SK-N-SH treated with all-trans-retinoic acid at 6 μM for 48 hours (cell line): ENCODE measurements around the gene OLA1.

Experiments used
- ARNTL ChIP-seq: fragments of 450-650 bp; formaldehyde crosslinking; IDR thresholded peaks from 2 replicates; pipeline ENCODE4 v1.5.0; 2020; ENCODE audit warnings: low read depth, mild to moderate bottlenecking, moderate library complexity, borderline replicate concordance
- PPARA ChIP-seq: fragments of 250-450 bp; sonication (Bioruptor Pico); IDR thresholded peaks from 2 replicates; pipeline ENCODE4 v1.5.0; 2020; ENCODE audit warnings: mild to moderate bottlenecking, borderline replicate concordance
- TF ChIP-seq, protein P1 (sequence below): fragments of 250-450 bp; sonication (Bioruptor Pico); IDR thresholded peaks from 2 replicates; pipeline ENCODE4 v1.8.0; 2020; ENCODE audit warnings: mild to moderate bottlenecking, moderate library complexity, borderline replicate concordance
- TF ChIP-seq, protein P2 (sequence below): fragments of 250-450 bp; sonication (Bioruptor Pico); IDR thresholded peaks from 2 replicates; pipeline ENCODE4 v1.5.1; 2020; ENCODE audit warnings: low read depth, mild to moderate bottlenecking, moderate library complexity

DNA sequence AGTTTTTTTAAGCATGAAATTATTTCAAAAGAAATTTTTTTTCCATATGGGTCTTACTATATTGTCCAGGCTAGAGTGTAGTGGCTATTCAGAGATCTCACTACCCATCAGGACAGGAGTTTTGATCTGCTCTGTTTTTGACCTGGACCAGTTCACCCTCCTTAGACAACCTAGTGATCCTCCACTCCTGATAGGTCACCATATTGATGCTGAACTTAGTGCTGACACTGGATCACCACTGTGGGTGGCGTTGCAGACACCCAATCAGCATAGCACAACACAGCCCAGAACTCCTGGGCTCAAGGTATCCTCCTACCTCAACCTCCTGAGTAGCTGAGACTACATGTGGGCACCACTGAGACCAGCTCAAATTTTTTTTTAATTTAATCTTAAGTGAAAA, 8.2 kb downstream of the OLA1 start:
- TF ChIP-seq, protein P1, sequence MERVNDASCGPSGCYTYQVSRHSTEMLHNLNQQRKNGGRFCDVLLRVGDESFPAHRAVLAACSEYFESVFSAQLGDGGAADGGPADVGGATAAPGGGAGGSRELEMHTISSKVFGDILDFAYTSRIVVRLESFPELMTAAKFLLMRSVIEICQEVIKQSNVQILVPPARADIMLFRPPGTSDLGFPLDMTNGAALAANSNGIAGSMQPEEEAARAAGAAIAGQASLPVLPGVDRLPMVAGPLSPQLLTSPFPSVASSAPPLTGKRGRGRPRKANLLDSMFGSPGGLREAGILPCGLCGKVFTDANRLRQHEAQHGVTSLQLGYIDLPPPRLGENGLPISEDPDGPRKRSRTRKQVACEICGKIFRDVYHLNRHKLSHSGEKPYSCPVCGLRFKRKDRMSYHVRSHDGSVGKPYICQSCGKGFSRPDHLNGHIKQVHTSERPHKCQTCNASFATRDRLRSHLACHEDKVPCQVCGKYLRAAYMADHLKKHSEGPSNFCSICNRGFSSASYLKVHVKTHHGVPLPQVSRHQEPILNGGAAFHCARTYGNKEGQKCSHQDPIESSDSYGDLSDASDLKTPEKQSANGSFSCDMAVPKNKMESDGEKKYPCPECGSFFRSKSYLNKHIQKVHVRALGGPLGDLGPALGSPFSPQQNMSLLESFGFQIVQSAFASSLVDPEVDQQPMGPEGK, result no peak
- TF ChIP-seq PPARA (CRISPR knock-in tag), result no peak
- TF ChIP-seq, protein P2, sequence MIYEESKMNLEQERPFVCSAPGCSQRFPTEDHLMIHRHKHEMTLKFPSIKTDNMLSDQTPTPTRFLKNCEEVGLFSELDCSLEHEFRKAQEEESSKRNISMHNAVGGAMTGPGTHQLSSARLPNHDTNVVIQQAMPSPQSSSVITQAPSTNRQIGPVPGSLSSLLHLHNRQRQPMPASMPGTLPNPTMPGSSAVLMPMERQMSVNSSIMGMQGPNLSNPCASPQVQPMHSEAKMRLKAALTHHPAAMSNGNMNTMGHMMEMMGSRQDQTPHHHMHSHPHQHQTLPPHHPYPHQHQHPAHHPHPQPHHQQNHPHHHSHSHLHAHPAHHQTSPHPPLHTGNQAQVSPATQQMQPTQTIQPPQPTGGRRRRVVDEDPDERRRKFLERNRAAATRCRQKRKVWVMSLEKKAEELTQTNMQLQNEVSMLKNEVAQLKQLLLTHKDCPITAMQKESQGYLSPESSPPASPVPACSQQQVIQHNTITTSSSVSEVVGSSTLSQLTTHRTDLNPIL (CRISPR knock-in tag), result no peak
- no peak for TF ChIP-seq ARNTL (CRISPR knock-in tag)
